ENCODE data around the gene HPCAL1.

DNA sequence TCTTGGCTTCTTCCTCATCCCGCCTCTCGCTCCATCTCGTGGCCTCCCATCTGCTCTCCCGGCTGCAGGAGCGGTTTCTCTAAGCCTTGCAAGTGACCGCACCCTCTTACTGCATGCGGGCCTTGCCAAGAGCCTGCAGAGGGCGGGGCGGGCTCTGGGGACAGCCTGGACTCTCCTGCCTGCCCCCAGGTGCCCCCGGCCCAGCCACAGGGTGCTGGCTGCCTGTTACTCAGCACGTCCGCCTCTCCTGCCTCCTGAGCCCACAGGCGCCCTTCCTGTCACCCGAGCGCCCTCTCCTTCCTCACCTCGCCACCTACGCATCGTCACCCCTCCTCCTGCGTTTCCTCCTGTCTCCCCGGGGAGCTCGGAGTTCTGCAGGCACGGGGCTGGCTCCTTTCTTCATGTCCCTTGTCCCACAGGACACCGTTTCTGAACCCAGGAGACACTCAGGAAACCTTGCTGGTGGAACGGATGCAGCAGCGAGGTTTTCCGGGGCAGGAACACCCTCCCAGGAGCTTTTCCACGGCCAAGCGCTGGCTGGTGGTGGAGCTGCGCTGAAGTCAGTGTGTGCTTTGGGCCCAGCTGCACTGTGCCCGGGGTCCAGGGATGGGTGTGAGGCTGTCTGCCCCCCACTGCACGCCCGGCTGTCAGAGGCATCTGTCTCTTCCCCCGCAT lies 28.5 kb downstream of the HPCAL1 start:
- TF ChIP-seq, protein P1, sequence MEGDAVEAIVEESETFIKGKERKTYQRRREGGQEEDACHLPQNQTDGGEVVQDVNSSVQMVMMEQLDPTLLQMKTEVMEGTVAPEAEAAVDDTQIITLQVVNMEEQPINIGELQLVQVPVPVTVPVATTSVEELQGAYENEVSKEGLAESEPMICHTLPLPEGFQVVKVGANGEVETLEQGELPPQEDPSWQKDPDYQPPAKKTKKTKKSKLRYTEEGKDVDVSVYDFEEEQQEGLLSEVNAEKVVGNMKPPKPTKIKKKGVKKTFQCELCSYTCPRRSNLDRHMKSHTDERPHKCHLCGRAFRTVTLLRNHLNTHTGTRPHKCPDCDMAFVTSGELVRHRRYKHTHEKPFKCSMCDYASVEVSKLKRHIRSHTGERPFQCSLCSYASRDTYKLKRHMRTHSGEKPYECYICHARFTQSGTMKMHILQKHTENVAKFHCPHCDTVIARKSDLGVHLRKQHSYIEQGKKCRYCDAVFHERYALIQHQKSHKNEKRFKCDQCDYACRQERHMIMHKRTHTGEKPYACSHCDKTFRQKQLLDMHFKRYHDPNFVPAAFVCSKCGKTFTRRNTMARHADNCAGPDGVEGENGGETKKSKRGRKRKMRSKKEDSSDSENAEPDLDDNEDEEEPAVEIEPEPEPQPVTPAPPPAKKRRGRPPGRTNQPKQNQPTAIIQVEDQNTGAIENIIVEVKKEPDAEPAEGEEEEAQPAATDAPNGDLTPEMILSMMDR (conservative IDR thresholded peaks at IDR 0.05; ENCODE audit: low read length) = no peak; the same call in 1 of the 2 replicates
- no peak for TF ChIP-seq EZH2phosphoT487 (IDR thresholded peaks at IDR 0.05; ENCODE audit: borderline replicate concordance, low read depth, low read length)

All from OCI-LY7 (cell line).